Inflammatory macrophage treated with lipopolysaccharide for 4 hours (primary cell): ENCODE results near the gene MAP1A.

Source experiments
- DNase-seq: peaks from one replicate; pipeline ENCODE4 v3.0.0-alpha.2; 2020

MAP1A gene

DNA sequence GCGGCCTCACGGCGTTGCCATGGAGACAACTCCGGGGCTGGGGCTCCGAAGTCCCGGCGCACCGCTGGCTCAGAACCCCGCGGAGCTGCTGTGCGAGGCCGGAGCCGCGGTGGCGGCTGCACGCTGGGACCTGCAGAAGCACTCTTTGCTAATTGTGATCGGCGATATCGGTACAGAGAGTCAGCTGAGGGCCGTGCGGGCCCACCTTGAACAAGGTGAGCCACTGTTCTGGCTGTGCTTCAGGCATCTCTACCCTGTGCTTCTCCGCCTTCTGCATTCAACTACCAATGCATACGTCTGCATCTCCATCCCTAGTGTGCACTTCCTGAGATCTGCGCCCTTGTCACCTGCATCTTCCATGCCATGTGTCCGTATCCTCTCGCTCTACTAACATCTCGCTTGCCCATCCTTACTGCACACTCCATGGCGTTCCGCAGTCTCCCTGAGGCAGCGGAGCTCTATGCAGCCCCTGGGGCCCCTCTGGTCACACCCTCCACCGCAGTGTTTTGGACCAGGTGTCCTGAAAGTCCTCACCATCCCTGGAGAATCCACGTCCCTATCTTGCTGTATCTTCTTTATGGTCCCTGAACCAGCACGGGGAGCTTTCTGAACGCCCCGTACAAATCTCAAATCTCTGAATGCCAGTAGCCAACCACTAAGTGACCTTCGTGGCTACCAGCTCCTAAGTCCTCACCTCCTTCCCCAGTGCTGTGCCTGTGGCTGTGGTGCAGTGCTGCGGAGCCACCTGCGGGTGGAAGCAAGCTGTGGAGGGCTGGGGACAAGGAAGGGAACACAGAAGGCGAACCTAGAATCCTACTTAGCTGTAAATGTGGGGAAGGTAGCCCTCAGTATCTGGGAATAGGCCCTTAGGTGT, 6.2 kb upstream of the MAP1A start:
- DNase-seq, result no peak

DNA sequence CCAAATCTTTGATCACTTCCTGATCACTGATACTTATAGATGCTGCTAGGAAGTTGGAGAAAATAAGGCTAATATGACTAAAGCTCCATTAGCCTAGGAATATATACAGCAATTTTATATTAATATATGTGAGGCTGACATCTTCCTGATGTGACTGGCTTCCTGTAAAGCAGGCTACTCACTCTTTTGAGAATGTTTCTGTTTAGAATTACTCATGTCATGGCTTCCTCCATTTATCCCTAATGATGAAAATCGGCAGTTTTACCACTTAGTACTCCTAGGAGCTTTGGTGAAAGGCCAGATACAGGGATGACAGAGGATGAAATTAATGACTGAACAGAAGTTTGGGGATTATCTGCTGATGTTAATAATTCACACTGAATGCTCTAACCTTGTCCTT, 3.9 kb upstream of the MAP1A start:
- DNase-seq, result no peak

DNA sequence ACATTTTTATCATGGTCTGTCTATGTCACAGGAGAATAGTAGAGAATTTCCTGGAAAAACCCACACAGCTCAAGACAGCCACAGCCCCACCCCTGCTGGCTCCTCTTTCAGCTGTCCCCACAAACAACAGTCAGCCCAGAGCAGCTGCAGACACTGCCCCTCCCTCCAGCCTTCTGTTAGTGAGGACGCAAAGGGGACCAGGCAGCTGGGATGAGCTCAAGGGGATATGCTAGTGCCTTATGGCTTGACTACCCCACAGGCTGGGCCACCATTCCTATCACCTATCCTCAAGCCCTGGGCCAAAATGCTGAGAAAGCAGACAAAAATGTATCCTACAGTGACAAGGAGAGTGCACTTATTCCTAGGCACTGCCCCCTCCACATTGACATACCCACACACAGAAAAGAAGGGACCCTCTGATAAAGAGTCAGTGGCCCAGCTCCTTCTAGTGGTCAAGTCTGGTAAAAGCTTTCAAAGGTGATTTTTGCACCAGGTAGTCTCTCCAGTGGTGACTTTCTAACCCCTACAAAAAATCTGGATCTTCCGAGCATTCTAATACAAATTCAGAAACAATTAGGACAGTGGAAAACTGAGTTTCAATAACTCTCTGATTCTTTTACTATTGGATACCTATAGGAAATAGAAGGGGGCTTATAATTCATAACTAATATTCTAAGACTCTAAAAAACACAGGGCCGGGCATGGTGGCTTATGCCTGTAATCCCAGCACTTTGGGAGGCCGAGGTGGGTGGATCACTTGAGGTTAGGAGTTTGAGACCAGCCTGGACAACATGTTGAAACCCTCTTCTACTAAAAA, 3.0 kb upstream of the MAP1A start:
- DNase-seq, result no peak

DNA sequence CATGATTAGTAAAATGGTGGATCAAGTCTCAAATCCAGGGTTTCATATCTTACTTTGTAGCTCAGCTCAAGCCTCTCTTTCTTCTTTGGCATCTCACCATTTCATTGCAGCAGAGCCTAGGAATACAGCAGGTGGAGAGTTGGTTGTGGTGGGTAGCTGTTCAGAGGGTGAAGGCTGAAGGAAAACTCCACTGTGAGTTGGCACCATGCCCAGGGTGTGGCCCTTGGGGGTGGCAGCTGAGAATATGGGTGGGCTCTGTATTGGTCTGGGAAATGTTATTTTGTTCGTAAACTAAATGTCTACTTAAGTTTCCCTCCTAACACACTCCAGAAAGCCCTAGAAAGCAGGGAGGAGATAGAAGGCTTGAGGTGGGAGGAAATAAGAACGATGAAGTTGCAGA, 1.7 kb upstream of the MAP1A start:
- no peak for DNase-seq

DNA sequence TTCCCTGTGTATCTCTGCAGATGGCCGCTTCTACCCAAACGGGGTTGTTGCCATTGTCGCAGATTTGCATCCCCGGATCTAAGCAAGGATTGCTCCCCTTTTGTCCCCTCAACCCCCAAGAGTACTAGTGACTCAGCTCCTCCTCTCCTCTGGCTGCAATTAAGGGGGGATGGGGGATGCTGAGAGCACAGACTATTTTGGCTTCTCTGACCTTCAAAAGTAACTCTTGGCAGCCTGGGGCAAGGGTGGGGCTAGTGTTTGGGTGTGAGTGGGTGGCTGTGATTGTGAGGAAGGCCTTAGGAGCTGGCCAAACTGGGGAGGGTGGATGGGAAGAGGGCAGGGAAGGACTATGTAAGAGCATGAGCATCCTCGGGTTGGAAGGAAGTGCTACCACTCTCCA, 1.2 kb upstream of the MAP1A start:
- DNase-seq, result no peak

DNA sequence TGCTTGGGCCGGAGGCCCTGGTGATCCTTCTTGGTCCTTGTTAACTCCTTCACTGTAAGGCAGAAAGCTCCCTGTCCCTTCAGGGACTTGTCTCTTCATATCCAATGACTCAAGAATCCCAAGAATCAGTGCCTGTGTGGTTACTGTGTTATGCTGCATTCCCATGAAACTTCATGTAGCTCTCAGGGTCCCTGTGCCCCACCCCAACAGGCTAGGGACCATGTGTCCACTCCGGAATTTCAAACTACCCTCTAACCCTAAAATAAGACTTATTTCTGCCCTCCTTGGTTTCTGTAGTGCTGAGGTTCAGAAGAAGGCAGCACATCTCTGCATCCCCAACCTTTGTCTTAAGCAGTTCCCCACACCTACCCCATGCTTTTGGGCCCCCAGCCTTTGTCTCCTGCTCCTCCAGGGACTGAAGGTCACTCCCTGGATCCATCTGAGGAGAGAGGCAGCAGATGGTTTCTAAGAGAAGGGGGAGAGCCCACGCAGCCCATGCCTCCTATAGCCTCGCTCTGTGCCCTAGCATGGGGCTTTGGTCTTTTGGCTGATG, 531 bp upstream of the MAP1A start:
- DNase-seq, result no peak

DNA sequence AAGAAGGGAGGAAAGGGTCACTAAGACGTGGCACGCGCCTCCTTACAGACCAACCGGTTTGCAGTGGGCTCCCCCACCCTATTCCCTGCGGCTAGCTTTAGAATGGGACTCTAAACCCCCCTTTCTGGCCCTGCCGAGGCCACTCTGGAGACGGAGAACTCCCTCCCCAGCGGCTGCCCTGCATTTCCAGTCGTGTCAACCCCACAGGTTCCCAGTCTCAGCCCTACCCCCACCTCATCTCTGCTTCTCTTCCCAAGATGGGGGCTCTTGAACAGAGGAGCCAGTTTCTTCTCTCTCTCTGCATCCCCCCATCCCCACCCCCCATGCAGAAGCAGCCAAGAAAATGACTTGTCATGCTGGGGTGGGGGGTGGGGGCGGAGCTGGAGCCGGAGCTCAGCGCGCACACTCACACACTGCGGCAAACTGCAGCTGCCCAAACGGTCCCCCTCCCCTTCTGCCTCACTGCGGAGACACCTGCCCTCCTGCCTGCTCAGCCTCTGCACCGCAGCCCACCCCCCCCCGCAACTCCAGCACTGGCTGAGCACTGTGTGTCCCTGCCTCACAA, 871 bp downstream of the MAP1A start:
- DNase-seq, result no peak

DNA sequence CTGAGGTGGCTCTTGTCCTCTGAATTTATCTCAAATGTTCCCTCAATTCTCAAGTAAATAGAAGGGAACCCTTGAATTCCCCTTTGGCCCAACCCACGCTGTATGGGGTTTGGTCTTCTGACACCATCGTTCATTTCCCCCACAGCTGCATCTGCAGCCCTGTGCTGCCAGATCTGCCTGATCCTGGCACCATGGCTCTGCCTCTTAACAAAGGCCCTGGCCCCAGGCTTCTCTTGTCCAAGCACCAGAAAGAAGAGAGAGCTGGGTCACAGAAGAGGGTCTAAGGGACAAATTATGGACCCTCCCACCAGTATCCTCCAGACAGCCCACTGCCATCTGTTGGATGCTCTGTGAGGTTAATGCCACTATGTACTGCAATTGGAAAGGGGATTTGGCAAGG, 1.8 kb downstream of the MAP1A start:
- DNase-seq, result no peak

DNA sequence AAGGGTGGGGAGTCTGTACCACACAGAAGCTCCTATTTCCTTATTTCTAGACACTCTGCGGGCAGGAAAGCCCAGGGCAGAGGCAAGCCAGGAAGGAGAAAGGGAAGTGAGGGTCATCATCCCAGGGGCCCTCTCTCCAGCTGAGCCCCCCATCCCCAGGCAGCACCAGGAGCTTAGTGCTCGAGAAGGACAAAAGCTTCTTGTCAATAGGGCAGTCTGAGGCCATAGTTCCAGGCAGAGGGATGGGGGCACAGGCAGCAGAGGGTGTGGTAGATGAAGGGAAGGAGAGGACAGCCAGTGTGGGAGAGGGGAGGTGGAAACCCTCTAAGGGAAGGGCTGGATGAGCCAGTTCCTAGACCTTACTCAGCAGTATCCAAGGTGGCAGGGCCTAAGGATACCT, 2.7 kb downstream of the MAP1A start:
- DNase-seq, result no peak

DNA sequence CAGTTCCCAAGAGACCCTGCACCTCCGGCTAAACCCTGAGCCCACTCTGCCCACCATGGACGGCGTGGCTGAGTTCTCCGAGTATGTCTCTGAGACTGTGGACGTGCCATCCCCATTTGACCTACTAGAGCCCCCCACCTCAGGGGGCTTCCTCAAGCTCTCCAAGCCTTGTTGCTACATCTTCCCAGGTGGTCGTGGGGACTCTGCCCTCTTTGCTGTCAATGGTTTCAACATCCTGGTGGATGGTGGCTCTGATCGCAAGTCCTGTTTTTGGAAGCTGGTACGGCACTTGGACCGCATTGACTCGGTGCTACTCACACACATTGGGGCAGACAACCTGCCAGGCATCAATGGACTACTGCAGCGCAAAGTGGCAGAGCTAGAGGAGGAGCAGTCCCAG, 4.0 kb downstream of the MAP1A start:
- DNase-seq, result no peak

DNA sequence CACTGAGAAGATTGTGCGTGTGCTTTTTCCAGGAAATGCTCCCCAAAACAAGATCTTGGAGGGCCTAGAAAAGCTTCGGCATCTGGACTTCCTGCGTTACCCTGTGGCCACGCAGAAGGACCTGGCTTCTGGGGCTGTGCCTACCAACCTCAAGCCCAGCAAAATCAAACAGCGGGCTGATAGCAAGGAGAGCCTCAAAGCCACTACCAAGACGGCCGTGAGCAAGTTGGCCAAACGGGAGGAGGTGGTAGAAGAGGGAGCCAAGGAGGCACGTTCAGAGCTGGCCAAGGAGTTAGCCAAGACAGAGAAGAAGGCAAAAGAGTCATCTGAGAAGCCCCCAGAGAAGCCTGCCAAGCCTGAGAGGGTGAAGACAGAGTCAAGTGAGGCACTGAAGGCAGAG, 4.8 kb downstream of the MAP1A start:
- DNase-seq, result no peak

DNA sequence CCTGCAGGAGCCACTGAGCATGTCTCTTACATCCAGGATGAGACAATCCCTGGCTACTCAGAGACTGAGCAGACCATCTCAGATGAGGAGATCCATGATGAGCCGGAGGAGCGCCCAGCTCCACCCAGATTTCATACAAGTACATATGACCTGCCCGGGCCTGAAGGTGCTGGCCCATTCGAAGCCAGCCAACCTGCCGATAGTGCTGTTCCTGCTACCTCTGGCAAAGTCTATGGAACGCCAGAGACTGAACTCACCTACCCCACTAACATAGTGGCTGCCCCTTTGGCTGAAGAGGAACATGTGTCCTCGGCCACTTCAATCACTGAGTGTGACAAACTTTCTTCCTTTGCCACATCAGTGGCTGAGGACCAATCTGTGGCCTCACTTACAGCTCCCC, 6.2 kb downstream of the MAP1A start:
- no peak for DNase-seq

DNA sequence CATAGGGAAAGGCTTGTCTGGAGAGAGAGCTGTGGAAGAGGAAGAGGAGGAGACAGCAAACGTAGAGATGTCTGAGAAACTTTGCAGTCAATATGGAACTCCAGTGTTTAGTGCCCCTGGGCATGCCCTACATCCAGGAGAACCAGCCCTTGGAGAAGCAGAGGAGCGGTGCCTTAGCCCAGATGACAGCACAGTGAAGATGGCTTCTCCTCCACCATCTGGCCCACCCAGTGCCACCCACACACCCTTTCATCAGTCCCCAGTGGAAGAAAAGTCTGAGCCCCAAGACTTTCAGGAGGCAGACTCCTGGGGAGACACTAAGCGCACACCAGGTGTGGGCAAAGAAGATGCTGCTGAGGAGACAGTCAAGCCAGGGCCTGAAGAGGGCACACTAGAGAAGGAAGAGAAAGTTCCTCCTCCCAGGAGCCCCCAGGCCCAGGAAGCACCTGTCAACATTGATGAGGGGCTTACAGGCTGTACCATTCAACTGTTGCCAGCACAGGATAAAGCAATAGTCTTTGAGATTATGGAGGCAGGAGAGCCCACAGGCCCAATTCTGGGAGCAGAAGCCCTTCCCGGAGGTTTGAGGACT, 6.9 kb downstream of the MAP1A start:
- no peak for DNase-seq

DNA sequence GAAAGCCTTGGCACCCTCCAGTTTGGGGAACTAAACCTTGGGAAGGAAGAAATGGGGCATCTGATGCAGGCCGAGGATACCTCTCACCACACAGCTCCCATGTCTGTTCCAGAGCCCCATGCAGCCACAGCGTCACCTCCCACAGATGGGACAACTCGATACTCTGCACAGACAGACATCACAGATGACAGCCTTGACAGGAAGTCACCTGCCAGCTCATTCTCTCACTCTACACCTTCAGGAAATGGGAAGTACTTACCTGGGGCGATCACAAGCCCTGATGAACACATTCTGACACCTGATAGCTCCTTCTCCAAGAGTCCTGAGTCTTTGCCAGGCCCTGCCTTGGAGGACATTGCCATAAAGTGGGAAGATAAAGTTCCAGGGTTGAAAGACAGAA, 7.7 kb downstream of the MAP1A start:
- DNase-seq, result no peak

DNA sequence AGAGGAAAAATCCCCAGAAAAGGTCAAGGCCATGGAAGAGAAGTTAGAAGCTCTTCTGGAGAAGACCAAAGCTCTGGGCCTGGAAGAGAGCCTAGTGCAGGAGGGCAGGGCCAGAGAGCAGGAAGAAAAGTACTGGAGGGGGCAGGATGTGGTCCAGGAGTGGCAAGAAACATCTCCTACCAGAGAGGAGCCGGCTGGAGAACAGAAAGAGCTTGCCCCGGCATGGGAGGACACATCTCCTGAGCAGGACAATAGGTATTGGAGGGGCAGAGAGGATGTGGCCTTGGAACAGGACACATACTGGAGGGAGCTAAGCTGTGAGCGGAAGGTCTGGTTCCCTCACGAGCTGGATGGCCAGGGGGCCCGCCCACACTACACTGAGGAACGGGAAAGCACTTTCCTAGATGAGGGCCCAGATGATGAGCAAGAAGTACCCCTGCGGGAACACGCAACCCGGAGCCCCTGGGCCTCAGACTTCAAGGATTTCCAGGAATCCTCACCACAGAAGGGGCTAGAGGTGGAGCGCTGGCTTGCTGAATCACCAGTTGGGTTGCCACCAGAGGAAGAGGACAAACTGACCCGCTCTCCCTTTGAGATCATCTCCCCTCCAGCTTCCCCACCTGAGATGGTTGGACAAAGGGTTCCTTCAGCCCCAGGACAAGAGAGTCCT, 9.0 kb downstream of the MAP1A start:
- DNase-seq, result no peak

DNA sequence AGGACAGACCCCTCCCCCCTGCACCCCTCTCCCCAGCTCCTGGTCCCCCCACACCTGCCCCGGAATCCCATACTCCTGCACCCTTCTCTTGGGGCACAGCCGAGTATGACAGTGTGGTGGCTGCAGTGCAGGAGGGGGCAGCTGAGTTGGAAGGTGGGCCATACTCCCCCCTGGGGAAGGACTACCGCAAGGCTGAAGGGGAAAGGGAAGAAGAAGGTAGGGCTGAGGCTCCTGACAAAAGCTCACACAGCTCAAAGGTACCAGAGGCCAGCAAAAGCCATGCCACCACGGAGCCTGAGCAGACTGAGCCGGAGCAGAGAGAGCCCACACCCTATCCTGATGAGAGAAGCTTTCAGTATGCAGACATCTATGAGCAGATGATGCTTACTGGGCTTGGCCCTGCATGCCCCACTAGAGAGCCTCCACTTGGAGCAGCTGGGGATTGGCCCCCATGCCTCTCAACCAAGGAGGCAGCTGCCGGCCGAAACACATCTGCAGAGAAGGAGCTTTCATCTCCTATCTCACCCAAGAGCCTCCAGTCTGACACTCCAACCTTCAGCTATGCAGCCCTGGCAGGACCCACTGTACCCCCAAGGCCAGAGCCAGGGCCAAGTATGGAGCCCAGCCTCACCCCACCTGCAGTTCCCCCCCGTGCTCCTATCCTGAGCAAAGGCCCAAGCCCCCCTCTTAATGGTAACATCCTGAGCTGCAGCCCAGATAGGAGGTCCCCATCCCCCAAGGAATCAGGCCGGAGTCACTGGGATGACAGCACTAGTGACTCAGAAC, 9.8 kb downstream of the MAP1A start:
- no peak for DNase-seq

DNA sequence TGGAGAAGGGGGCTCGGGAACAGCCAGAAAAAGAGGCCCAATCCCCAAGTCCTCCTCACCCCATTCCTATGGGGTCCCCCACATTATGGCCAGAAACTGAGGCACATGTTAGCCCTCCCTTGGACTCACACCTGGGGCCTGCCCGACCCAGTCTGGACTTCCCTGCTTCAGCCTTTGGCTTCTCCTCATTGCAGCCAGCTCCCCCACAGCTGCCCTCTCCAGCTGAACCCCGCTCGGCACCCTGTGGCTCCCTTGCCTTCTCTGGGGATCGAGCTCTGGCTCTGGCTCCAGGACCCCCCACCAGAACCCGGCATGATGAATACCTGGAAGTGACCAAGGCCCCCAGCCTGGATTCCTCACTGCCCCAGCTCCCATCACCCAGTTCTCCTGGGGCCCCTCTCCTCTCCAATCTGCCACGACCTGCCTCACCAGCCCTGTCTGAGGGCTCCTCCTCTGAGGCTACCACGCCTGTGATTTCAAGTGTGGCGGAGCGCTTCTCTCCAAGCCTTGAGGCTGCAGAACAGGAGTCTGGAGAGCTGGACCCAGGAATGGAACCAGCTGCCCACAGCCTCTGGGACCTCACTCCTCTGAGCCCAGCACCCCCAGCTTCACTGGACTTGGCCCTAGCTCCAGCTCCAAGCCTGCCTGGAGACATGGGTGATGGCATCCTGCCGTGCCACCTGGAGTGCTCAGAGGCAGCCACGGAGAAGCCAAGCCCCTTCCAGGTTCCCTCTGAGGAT, 10.6 kb downstream of the MAP1A start:
- DNase-seq, result no peak

DNA sequence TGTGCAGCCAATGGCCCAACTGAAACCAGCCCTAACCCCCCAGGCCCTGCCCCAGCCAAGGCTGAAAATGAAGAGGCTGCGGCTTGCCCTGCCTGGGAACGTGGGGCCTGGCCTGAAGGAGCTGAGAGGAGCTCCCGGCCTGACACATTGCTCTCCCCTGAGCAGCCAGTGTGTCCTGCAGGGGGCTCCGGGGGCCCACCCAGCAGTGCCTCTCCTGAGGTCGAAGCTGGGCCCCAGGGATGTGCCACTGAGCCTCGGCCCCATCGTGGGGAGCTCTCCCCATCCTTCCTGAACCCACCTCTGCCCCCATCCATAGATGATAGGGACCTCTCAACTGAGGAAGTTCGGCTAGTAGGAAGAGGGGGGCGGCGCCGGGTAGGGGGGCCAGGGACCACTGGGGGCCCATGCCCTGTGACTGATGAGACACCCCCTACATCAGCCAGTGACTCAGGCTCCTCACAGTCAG, 11.2 kb downstream of the MAP1A start:
- DNase-seq, result no peak

DNA sequence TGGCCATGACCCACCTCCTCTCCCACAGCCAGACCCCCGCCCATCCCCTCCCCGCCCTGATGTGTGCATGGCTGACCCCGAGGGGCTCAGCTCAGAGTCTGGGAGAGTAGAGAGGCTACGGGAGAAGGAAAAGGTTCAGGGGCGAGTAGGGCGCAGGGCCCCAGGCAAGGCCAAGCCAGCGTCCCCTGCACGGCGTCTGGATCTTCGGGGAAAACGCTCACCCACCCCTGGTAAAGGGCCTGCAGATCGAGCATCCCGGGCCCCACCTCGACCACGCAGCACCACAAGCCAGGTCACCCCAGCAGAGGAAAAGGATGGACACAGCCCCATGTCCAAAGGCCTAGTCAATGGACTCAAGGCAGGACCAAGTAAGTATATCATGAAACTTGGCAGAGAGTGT, 11.7 kb downstream of the MAP1A start:
- DNase-seq, result no peak

DNA sequence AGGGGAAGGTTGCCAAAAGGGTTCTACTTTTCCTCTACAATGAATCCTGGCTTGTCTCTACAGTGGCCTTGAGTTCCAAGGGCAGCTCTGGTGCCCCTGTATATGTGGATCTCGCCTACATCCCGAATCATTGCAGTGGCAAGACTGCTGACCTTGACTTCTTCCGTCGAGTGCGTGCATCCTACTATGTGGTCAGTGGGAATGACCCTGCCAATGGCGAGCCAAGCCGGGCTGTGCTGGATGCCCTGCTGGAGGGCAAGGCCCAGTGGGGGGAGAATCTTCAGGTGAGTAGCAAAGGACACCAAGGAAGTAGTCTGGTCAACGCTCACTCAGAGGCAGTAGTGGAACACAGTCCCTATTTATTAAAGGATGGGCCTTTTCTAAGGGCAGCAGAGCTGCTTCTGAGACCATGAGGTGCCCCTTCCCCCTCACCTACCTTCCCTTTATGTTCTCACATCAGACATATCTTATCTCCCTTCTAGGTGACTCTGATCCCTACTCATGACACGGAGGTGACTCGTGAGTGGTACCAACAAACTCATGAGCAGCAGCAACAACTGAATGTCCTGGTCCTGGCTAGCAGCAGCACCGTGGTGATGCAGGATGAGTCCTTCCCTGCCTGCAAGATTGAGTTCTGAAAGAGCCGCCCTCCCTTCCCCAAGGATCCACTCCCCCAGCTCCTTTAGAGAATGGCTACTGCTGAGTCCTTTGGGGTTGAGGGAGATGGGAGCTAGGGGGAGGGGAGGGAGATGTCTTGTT, 12.4 kb downstream of the MAP1A start:
- no peak for DNase-seq
